SJCRH30 (cell line): Measurements from ENCODE around the gene WDFY2. TPM values are rescaled to one million over a fixed set of nuclear protein-coding genes. Genes with fewer than 3 reads are reported as not detected.
A peak's percentile ranks its signal among the peaks of the same experiment; 100 is the strongest.

Source experiments
- DNase-seq, 2 experiments: peaks; one replicate each; pipeline ENCODE4 v3.0.0-alpha.2; 2015 to 2020
- H3K27ac ChIP-seq: fragments of 250-450 bp; sonication (Bioruptor Pico); 2 replicates; pipeline ENCODE4 v1.5.1; 2020; ENCODE audit warnings: mild to moderate bottlenecking, moderate library complexity
- H3K27me3 ChIP-seq: fragments of 250-450 bp; sonication (Bioruptor Pico); 2 replicates; pipeline ENCODE4 v1.5.1; 2020; ENCODE audit warnings: mild to moderate bottlenecking, moderate library complexity
- H3K36me3 ChIP-seq: fragments of 250-450 bp; sonication (Bioruptor Pico); 2 replicates; pipeline ENCODE4 v1.5.1; 2020; ENCODE audit warnings: mild to moderate bottlenecking, moderate library complexity
- H3K4me1 ChIP-seq: fragments of 250-450 bp; sonication (Bioruptor Pico); 2 replicates; pipeline ENCODE4 v1.5.1; 2020; ENCODE audit warnings: mild to moderate bottlenecking, moderate library complexity
- H3K4me3 ChIP-seq: fragments of 250-450 bp; sonication (Bioruptor Pico); 2 replicates; pipeline ENCODE4 v1.5.1; 2020; ENCODE audit warnings: mild to moderate bottlenecking, moderate library complexity
- H3K9me3 ChIP-seq: fragments of 250-450 bp; sonication (Bioruptor Pico); replicated peaks from 2 replicates; pipeline ENCODE4 v1.5.1; 2020; ENCODE audit warnings: mild to moderate bottlenecking, moderate library complexity
- total RNA-seq: library from RNA; depleted of rRNA; stranded (reverse); fragments of >200 nt; shearing (Covaris generic); gene quantifications from 2 replicates; pipeline ENCODE4 v1.2.3, GENCODE V29; 2014

The WDFY2 gene
- total RNA-seq, 1 experiment from 2014 or later, result 13.2 TPM

DNA sequence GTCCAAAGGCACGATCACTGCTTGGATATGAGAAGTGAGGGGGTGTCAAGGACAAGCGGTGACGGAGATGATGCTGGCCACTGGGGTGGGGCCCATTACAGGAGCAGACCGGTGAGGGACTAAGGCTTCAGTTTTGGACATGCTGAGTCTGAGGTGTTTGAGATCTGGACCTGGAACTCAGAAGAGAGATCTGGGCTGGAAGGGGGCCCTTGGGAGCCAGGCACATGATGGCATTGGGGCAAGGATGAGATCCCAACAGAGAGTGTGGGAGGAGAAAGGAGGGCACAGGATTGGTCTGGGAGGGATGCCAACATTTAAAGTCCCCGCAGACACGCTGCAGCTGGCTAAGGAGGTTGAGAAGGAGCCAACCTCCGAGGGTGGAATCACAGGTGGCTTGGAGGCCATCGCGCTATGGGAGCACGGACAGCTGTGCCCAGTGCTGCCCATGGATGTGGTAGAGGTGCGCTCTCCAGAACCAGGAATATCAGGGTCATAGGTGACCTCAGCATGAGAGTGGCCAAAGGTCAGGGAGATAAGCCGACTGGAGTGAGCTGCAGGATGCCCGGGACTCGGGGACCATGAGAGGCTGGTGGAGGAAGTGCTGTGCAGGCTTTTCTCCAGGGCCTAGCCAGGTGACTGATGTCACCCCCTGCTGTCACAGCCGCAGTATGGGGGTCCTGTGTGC, 197.9 kb downstream of the WDFY2 start:
- no peaks in the 10 kb centered on the region for H3K9me3 ChIP-seq
- no peak overlapping the region for H3K27ac ChIP-seq
- no peaks in the 10 kb centered on the region for H3K27me3 ChIP-seq
- peaks cover 28% of the 10 kb centered on the region for H3K4me1 ChIP-seq
- H3K36me3 ChIP-seq, result no peaks in the 10 kb centered on the region
- no peak for DNase-seq
- H3K4me3 ChIP-seq, result no peak overlapping the region

DNA sequence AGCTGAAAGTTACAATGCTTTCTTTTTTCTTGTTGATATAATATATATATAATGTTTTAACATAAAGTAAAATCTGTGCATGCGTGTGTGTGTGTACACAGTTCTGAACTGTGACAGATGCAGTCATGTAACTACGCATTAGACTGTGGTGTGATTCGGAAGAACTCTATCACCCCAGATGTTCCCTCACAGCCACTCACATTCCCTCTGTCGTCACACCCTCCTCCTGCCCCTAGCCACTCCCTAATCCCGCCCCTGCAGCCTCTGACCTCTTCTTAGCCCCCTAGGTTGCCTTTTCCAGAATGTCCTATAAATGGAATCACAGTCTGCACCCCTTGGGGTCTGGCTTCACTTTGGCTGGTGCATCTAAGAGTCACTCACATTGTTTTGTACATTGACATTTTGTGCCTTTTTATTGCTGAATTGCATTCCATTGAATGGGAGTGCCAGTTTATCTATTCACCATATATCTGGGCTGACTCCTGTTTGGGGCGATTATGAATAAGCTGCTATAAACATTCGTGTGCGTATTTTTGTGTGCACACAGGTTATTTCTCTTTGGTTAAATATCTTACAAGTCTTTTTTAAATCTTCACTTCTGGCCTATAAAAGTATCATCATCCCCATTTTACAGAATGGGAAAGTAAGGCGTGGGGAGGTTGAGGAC, 199.3 kb downstream of the WDFY2 start:
- H3K36me3 ChIP-seq, result no peaks in the 10 kb centered on the region
- no peaks in the 10 kb centered on the region for H3K27me3 ChIP-seq
- H3K9me3 ChIP-seq, result no peaks in the 10 kb centered on the region
- H3K4me3 ChIP-seq, result no peak overlapping the region
- peaks cover 26% of the 10 kb centered on the region for H3K4me1 ChIP-seq
- no peak for DNase-seq
- no peak overlapping the region for H3K27ac ChIP-seq

DNA sequence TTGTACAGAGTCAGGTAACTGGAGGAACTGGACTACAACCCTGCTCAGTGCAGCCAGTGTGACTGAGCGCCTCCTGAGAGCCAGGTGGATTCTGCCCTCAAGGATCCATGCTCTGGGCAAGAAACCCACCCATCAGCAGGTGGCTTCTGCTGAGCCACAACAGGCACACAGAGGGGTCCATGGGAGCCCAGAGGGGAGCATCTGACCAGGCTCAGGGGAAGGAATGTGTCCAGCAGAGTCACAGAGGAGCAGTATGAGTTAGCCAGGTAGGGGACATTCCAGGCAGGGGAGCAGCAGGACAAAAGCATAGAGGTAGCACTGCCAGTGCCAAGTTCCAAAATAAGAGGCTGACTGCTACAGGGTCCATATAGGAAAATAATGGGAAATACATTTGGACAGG, 199.8 kb downstream of the WDFY2 start:
- peaks cover 26% of the 10 kb centered on the region for H3K4me1 ChIP-seq
- H3K4me3 ChIP-seq, result no peak overlapping the region
- no peak overlapping the region for H3K27ac ChIP-seq
- no peak for DNase-seq
- no peaks in the 10 kb centered on the region for H3K27me3 ChIP-seq
- no peaks in the 10 kb centered on the region for H3K9me3 ChIP-seq
- H3K36me3 ChIP-seq, result no peaks in the 10 kb centered on the region

DNA sequence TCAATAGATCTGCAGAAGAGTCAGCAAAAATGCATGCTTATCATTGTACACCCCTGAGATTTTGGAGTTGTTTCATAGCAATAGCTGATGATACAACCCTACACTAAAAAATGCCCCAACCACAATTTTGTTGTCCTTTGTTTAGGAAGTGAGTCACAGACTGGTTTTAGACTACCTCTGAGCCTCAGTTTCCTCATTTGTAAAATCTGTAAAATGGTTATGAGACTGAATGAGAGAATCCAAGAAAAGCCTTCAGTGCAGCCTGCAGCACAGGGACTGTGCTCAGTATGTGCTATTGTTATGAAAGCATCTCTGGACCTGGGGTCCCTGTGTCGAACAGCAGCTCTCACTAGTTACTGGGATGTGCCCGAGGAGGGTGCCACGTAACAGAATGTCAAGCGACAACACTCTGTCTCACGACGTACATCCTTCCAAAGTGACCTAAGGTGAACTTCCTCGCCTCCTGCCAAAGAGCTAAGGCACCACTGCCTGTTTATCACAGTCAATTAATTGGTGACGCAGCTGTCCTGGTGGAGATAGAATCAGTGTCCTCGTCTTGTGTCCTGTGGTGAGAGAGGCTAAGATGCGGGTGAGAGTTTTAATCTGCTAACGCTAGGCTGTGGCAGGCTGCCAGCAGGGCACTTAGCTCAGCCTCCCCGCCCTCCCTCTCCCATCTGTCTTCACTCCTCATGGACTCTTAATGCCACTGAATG, 201.6 kb downstream of the WDFY2 start:
- no peaks in the 10 kb centered on the region for H3K9me3 ChIP-seq
- H3K27me3 ChIP-seq, result no peaks in the 10 kb centered on the region
- peak overlapping the region; percentile 78 for H3K27ac ChIP-seq
- peaks cover 21% of the 10 kb centered on the region for H3K4me1 ChIP-seq
- peak; percentile 93 to 98 for DNase-seq
- H3K36me3 ChIP-seq, result no peaks in the 10 kb centered on the region
- peak overlapping the region; percentile 47 for H3K4me3 ChIP-seq

DNA sequence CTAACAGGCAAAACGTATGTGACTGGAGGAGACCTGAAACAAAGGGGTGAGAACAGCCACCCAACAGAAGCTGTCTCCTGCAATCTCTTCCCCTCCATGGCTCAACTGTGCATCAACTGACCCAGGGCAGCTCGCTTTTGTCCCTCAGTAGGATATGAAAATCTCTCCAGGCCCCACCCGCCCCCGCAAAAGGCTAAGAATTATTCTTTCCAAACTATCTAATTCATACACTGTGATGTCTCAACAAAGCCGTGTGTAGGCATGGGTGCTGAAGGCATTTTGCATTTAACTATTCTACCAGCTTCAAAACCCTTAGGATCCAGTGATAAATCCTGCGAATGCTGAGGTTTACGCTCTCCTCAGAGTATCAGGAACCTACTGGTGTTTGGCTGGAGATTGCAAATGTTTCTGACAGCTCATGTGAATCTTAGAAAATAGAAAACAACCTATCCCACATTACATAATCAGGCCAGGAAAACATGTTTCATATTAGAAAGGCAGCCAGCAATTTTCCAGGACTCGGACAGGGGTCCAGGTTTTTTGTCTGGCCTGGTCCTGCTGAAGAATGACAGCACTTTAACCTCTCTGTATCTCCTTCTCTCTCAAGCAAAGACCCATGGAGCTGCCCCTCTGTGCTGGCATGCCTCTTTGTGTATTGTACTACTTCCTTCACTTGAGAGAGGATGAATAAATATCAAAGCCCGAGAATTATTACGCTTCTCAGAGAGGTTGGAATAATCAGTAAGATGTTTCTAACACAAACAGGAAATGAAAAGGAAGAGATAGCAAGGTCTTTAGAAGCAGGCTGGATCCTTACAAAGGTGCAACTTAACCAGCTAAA, 202.4 kb downstream of the WDFY2 start:
- H3K27ac ChIP-seq, result peak overlapping the region; percentile 78

DNA sequence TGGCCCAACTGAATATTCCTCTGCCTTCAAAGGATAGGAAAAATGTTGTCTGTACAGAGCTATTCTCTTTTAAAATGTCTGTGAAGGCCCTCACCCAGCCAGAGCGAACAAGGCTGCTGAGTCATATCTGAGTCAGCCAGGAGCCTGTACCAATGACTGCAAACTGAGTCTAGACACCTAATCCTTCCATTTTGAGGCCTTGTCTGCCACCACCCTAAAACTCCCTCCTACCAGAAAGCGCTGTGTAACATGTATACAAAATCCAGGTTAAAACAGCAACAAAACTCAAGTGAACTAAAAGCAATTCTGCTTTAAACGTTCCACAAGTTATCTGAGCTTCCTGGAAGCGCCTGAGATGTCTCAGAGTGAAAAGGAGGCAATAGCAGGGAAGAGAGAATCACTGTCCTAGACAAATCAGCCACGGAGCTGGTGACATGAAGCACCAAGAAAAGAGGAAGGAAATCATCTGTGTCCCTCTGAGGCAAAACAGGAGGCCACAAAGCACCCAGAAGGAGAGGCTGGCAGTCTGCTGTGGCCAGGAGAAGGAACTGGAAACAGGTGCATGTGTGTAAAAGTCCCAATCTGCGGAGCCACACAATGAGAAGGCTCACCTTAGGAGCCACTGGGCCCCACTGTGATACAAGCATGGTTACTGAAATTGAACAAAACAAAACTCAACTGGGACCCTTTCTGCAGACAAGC, 209.5 kb downstream of the WDFY2 start:
- DNase-seq, result peak in 1 of 2 experiments; percentile 28
- H3K9me3 ChIP-seq, result no peaks in the 10 kb centered on the region
- H3K27me3 ChIP-seq, result no peaks in the 10 kb centered on the region
- H3K27ac ChIP-seq, result 0 out of 2 replicates have a peak overlapping the region, but pooled peaks have one; percentile 2
- no peak overlapping the region for H3K4me3 ChIP-seq
- no peaks in the 10 kb centered on the region for H3K36me3 ChIP-seq
- H3K4me1 ChIP-seq, result peaks cover 13% of the 10 kb centered on the region

More for the DNA sequence above, 202.4 kb downstream of the WDFY2 start:
- Histone ChIP-seq H3K36me3 (no peaks in the 10 kb centered on the region), H3K27me3 (no peaks in the 10 kb centered on the region), H3K9me3 (no peaks in the 10 kb centered on the region), H3K4me1 (peaks cover 21% of the 10 kb centered on the region), H3K4me3 (peak overlapping the region; percentile 47)
- peak in 1 of 2 experiments; percentile 49 for DNase-seq

DNA sequence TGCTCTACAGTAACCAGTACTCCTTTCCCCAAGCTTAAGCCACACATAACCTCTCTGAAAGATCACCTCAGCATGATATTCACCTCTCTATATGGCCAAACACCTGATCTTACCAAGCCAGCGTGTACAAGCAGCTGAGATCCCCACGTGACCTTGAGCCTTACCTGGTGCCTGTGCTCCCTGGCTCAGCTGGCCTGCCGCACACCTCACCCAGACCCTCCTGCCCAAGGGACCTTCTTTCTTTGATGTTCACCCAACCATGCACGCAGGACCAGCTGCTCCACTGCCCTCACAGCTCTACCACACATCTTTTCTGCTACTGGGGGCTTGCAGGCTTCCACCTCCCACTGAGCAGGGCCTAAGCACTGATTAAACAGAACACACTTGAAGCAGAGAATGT, 210.7 kb downstream of the WDFY2 start:
- no peak overlapping the region for H3K27ac ChIP-seq
- no peaks in the 10 kb centered on the region for H3K36me3 ChIP-seq
- no peak for DNase-seq
- H3K27me3 ChIP-seq, result no peaks in the 10 kb centered on the region
- H3K4me1 ChIP-seq, result peaks cover 13% of the 10 kb centered on the region
- H3K4me3 ChIP-seq, result no peak overlapping the region
- H3K9me3 ChIP-seq, result no peaks in the 10 kb centered on the region

DNA sequence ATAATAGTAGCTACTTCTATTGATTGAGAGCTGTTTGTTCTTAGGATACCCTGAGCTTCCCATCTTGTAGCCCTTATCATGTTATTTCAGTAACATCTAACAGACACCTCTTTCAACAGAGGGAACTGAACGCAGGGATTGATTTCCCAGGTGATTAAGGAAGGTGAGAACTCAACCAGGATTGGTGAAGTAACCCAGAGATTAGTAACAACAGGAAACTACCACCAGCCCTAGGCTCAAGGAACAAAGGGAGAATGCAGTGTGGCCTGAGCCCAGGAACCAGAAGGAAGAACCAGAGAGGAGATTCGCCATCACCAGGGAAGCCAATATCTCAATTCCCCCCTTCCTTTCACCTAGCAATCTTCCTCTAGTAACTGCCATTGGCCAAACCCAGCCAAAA, 211.2 kb downstream of the WDFY2 start:
- Histone ChIP-seq H3K27me3 (no peaks in the 10 kb centered on the region), H3K27ac (no peak overlapping the region), H3K9me3 (no peaks in the 10 kb centered on the region), H3K36me3 (no peaks in the 10 kb centered on the region), H3K4me3 (no peak overlapping the region), H3K4me1 (peaks cover 13% of the 10 kb centered on the region)
- DNase-seq, result no peak

DNA sequence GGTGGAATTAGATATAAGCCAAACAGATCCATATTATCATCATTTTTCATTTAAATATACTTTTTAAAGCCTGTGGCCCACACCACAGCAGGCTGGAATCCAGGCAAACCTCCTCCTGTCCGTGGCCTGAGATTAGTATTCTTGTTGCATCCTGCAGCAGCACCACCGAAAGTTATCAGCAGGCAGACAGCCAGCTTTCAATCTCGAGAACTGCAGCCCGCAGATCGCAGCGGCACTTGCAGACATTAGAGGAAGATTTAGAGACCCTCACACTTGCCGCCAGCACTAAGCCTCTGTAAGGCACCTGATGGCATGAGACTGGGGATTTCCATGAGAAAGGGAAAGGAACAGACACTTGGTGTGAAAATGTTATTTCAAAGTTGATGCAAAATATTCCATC, 212.3 kb downstream of the WDFY2 start:
- Histone ChIP-seq H3K36me3 (no peaks in the 10 kb centered on the region), H3K4me1 (peaks cover 13% of the 10 kb centered on the region), H3K27me3 (no peaks in the 10 kb centered on the region), H3K27ac (no peak overlapping the region), H3K4me3 (no peak overlapping the region), H3K9me3 (no peaks in the 10 kb centered on the region)
- DNase-seq, result no peak

DNA sequence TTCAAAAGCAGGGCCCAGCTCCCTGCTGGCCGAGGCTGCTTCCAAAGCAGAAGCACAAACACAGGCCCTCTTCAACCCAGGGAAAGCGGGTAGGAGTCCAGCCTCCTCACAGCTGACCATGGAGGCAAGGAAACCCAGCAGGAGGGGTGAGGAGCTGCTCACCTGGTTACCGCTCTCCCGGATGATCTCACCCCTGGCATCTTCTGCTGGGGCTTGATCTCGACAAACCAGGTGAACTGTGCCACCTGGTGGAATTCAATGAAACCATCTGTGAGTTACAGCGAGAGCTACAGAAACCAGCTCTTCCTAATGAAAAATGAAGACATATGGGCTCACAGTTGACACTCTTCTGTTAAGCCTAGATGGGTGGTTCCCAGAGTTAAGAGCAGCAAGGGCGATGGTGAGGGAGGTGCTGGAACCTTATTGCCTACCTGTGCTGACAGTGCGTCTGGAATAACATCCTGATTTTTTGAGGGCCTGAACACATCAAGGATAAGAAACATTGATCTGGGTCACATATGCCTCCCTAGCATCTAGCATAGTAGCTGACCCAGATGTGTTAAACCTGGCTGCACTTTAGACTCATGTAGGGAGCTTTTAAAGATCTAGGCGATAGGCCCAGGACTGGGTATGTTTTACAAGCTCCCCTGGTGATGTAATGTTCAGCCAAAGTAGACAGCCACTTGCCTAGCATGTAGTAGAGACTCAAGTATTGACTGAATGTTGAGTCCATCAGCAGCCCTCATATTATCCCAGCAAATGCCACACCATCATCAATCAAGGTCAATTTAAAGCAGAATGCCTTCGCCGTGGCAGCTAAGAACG, 213.6 kb downstream of the WDFY2 start:
- H3K4me3 ChIP-seq, result no peak overlapping the region
- no peaks in the 10 kb centered on the region for H3K9me3 ChIP-seq
- no peaks in the 10 kb centered on the region for H3K27me3 ChIP-seq
- no peaks in the 10 kb centered on the region for H3K36me3 ChIP-seq
- peaks cover 20% of the 10 kb centered on the region for H3K4me1 ChIP-seq
- peak; percentile 60 to 80 for DNase-seq
- H3K27ac ChIP-seq, result no peak overlapping the region

DNA sequence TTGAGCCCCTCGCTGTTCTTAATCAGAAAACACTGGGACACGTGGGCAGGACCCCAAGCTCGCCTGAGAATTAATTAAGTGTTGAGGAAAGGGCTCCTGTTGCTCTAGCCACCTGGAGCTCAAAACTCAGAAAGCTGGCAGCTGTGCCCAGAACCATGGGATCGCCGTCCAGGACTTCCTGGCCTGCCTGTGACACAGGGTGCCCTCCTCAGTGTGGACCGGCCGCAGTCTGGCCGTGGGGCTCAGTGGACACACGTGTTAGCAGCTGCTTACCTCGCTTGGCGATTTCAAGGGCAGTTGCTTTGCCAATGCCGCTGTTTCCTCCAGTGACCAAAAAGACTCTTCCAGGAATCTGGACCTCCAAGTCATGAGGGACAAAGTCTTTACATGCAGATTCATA, 215.0 kb downstream of the WDFY2 start:
- H3K36me3 ChIP-seq, result no peaks in the 10 kb centered on the region
- H3K4me3 ChIP-seq, result no peak overlapping the region
- H3K27me3 ChIP-seq, result no peaks in the 10 kb centered on the region
- no peak overlapping the region for H3K27ac ChIP-seq
- peaks cover 14% of the 10 kb centered on the region for H3K4me1 ChIP-seq
- DNase-seq, result no peak
- no peaks in the 10 kb centered on the region for H3K9me3 ChIP-seq

DNA sequence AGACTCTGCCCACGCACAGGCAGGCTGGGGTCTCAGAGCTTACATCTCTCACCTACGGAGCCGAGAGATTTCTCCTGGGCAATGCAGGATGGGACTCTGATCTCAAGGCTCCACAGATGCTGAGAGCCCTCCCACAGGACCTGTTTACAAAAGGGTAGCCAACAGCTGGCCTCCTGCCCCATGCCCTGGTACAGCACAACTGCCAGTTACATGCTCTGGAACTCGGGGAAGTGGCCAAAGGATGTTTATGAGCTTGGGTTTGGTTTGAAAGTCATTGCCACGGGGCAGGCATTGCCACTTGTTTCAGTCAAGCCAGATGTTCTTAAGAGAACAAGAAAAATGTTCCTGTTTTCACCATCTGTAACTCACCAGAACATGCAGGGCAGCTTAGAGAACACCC, 216.2 kb downstream of the WDFY2 start:
- no peak overlapping the region for H3K4me3 ChIP-seq
- DNase-seq, result no peak
- peaks cover 19% of the 10 kb centered on the region for H3K4me1 ChIP-seq

DNA sequence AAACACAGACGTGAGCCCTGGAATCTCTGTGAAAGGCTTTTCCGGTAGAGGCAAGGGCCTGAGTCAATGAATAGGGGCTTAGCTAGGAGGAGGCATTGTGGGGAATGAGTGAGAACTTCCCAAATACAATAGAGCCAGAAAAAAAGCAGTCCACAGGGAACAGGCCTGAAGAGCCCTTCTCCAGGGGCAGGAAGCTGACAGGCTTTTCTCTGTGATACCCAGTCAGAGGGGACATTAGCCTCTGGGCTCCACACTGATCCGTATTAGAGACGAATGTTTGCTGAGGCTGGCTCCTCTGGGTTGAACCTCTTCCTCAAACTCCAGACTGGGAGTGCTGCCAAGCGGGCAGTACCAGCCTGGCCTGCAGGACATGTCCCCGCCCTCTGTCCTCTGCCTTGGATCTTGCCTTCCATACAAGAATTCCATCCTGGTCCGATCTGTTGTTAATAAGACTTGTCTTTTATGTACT, 217.4 kb downstream of the WDFY2 start:
- Histone ChIP-seq H3K9me3 (no peaks in the 10 kb centered on the region), H3K27ac (no peak overlapping the region), H3K4me1 (peaks cover 19% of the 10 kb centered on the region), H3K27me3 (no peaks in the 10 kb centered on the region), H3K4me3 (no peak overlapping the region), H3K36me3 (no peaks in the 10 kb centered on the region)
- no peak for DNase-seq

More for the DNA sequence above, 216.2 kb downstream of the WDFY2 start:
- H3K27ac ChIP-seq, result no peak overlapping the region
- no peaks in the 10 kb centered on the region for H3K9me3 ChIP-seq
- no peaks in the 10 kb centered on the region for H3K27me3 ChIP-seq
- H3K36me3 ChIP-seq, result no peaks in the 10 kb centered on the region
